ENCODE results near the gene SLC27A3.

Gene SLC27A3

DNA sequence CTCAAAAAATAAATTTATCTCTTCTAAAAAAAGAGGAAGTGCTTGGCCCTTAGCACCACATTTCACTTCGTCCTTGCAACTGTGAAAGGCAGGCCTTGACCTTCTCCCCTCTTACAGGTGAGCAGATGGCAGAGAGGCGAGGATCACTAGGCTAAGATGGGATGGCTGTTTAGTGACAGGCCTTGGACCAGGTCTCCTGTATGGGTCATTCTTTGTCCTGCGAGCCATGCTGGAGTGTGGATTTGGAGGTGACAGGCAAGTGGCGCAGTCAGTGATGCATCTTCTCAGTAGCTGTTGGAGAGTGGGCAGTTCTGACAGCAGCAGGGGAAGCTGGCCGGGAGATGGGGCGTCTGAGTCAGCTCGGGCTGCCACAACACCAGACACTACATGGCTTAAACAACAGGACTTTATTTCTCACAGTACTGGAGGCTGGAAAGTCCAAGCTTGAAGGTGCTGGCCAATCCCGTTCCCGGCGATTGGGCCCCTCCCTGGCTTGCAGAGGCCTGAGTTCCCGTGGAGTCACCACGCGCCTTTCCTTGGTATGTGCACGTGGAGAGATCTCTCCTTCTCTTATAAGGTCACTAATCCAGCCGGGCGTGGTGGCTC, 16.5 kb downstream of the SLC27A3 start:
- TF ChIP-seq USF1 (IDR thresholded peaks at IDR 0.05) (no peak), FOXM1 (IDR thresholded peaks at IDR 0.05; ENCODE audit: borderline replicate concordance, low read depth) (no peak), TAF1 (IDR thresholded peaks at IDR 0.05; ENCODE audit: low read depth) (no peak), ZBTB7A (IDR thresholded peaks at IDR 0.05; ENCODE audit: low read depth) (no peak), CEBPB (IDR thresholded peaks at IDR 0.05) (no peak), RAD21 (IDR thresholded peaks at IDR 0.05; ENCODE audit: low read depth) (no peak), CREB1 (IDR thresholded peaks at IDR 0.05; ENCODE audit: low read depth) (no peak), NFIC (IDR thresholded peaks at IDR 0.05) (no peak), MAX (IDR thresholded peaks at IDR 0.05) (no peak), TEAD4 (IDR thresholded peaks at IDR 0.05) (no peak), TCF12 (IDR thresholded peaks at IDR 0.05; ENCODE audit: low read depth) (no peak), EGR1 (IDR thresholded peaks at IDR 0.05) (no peak), EP300 (IDR thresholded peaks at IDR 0.05; ENCODE audit: borderline replicate concordance) (no peak), YY1 (IDR thresholded peaks at IDR 0.05; ENCODE audit: low read depth) (no peak)
- TF ChIP-seq, protein P1, sequence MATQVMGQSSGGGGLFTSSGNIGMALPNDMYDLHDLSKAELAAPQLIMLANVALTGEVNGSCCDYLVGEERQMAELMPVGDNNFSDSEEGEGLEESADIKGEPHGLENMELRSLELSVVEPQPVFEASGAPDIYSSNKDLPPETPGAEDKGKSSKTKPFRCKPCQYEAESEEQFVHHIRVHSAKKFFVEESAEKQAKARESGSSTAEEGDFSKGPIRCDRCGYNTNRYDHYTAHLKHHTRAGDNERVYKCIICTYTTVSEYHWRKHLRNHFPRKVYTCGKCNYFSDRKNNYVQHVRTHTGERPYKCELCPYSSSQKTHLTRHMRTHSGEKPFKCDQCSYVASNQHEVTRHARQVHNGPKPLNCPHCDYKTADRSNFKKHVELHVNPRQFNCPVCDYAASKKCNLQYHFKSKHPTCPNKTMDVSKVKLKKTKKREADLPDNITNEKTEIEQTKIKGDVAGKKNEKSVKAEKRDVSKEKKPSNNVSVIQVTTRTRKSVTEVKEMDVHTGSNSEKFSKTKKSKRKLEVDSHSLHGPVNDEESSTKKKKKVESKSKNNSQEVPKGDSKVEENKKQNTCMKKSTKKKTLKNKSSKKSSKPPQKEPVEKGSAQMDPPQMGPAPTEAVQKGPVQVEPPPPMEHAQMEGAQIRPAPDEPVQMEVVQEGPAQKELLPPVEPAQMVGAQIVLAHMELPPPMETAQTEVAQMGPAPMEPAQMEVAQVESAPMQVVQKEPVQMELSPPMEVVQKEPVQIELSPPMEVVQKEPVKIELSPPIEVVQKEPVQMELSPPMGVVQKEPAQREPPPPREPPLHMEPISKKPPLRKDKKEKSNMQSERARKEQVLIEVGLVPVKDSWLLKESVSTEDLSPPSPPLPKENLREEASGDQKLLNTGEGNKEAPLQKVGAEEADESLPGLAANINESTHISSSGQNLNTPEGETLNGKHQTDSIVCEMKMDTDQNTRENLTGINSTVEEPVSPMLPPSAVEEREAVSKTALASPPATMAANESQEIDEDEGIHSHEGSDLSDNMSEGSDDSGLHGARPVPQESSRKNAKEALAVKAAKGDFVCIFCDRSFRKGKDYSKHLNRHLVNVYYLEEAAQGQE (IDR thresholded peaks at IDR 0.05; ENCODE audit: low read depth) = no peak

GRCh38 chr1:153792631-153793041, 17.4 kb downstream of the SLC27A3 start:
- TF ChIP-seq FOXM1 (IDR thresholded peaks at IDR 0.05; ENCODE audit: borderline replicate concordance, low read depth) = no peak
- no peak for TF ChIP-seq CEBPB (IDR thresholded peaks at IDR 0.05)
- TF ChIP-seq TCF12 (IDR thresholded peaks at IDR 0.05; ENCODE audit: low read depth) = no peak
- no peak for TF ChIP-seq CREB1 (IDR thresholded peaks at IDR 0.05; ENCODE audit: low read depth)
- TF ChIP-seq TEAD4 (IDR thresholded peaks at IDR 0.05) = no peak
- no peak for TF ChIP-seq EP300 (IDR thresholded peaks at IDR 0.05; ENCODE audit: borderline replicate concordance)
- TF ChIP-seq EGR1 (IDR thresholded peaks at IDR 0.05) = no peak
- no peak for TF ChIP-seq MAX (IDR thresholded peaks at IDR 0.05)
- TF ChIP-seq, protein P1 (IDR thresholded peaks at IDR 0.05; ENCODE audit: low read depth) = no peak
- TF ChIP-seq YY1 (IDR thresholded peaks at IDR 0.05; ENCODE audit: low read depth) = no peak
- no peak for TF ChIP-seq USF1 (IDR thresholded peaks at IDR 0.05)
- TF ChIP-seq NFIC (IDR thresholded peaks at IDR 0.05) = no peak
- TF ChIP-seq TAF1 (IDR thresholded peaks at IDR 0.05; ENCODE audit: low read depth) = no peak
- TF ChIP-seq ZBTB7A (IDR thresholded peaks at IDR 0.05; ENCODE audit: low read depth) = no peak
- TF ChIP-seq RAD21 (IDR thresholded peaks at IDR 0.05; ENCODE audit: low read depth) = no peak

- no peak for TF ChIP-seq ZBTB7A (IDR thresholded peaks at IDR 0.05; ENCODE audit: low read depth)
- no peak for TF ChIP-seq TEAD4 (IDR thresholded peaks at IDR 0.05)
- no peak for TF ChIP-seq USF1 (IDR thresholded peaks at IDR 0.05)
- no peak for TF ChIP-seq EGR1 (IDR thresholded peaks at IDR 0.05)
- no peak for TF ChIP-seq FOXM1 (IDR thresholded peaks at IDR 0.05; ENCODE audit: borderline replicate concordance, low read depth)
- TF ChIP-seq RAD21 (IDR thresholded peaks at IDR 0.05; ENCODE audit: low read depth) = no peak
- no peak for TF ChIP-seq TAF1 (IDR thresholded peaks at IDR 0.05; ENCODE audit: low read depth)
- no peak for TF ChIP-seq EP300 (IDR thresholded peaks at IDR 0.05; ENCODE audit: borderline replicate concordance)
- TF ChIP-seq MAX (IDR thresholded peaks at IDR 0.05) = no peak
- TF ChIP-seq CREB1 (IDR thresholded peaks at IDR 0.05; ENCODE audit: low read depth) = no peak
- no peak for TF ChIP-seq TCF12 (IDR thresholded peaks at IDR 0.05; ENCODE audit: low read depth)
These were observed 18.2 kb downstream of the SLC27A3 start for GRCh38 chr1:153793261-153793972.

DNA sequence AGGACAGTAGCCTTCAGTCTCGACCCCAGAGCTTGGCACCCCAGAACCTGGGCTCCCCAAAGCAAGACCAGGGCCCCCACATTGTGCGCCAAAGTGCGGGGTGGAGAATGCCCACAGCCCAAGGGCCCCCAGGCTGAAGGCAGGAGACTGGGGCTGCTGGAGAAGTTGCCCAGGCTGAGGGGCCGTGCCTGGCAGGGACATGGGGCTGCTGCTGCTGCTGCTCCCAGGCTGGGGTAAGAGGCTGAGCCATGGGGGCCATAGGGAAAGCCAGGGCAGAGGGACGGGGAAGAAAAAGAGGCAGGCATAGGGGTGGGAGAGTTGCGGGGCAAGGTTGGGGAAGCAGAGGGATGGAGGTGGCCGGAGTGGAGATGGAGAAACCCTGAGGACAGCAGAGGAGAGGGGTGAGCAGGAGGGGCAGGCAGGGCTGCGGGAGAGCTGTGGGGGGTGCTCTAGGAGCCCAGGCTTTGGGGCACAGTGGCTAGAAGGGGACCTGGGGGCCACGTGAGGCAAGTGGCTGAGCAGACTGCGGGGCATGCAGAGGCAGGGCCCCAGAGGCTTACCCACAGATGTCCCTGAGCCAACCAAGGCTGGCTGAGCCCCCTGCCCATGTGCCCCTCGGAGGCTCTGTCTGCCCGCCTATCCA, 18.9 kb downstream of the SLC27A3 start:
- TF ChIP-seq ZBTB7A (IDR thresholded peaks at IDR 0.05; ENCODE audit: low read depth) (no peak), TEAD4 (IDR thresholded peaks at IDR 0.05) (no peak), MAX (IDR thresholded peaks at IDR 0.05) (no peak), CREB1 (IDR thresholded peaks at IDR 0.05; ENCODE audit: low read depth) (no peak), TAF1 (IDR thresholded peaks at IDR 0.05; ENCODE audit: low read depth) (no peak), USF1 (IDR thresholded peaks at IDR 0.05) (no peak), TCF12 (IDR thresholded peaks at IDR 0.05; ENCODE audit: low read depth) (no peak), YY1 (IDR thresholded peaks at IDR 0.05; ENCODE audit: low read depth) (no peak), CEBPB (IDR thresholded peaks at IDR 0.05) (no peak), EP300 (IDR thresholded peaks at IDR 0.05; ENCODE audit: borderline replicate concordance) (no peak), RAD21 (IDR thresholded peaks at IDR 0.05; ENCODE audit: low read depth) (no peak), EGR1 (IDR thresholded peaks at IDR 0.05) (no peak), NFIC (IDR thresholded peaks at IDR 0.05) (no peak), FOXM1 (IDR thresholded peaks at IDR 0.05; ENCODE audit: borderline replicate concordance, low read depth) (no peak)
- TF ChIP-seq, protein P1 (IDR thresholded peaks at IDR 0.05; ENCODE audit: low read depth) = no peak

All from Ishikawa (cell line).